Hindlimb muscle (tissue), 1 donor: ENCODE measurements around the gene NRG3. TPM values are rescaled to one million over a fixed set of nuclear protein-coding genes. Genes with fewer than 3 reads are reported as not detected.

Experiments used
- DNase-seq: peaks from one replicate; pipeline ENCODE4 v3.0.0-alpha.2; 2013
- polyA plus RNA-seq: library from polyadenylated mRNA; unstranded; fragments of 120-200 nt; gene quantifications from one replicate; pipeline ENCODE4 v1.2.1, GENCODE V29; 2013; ENCODE audit not compliant: insufficient read length

Gene NRG3
- polyA plus RNA-seq: 0.19 TPM

GRCh38 chr10:81874875-81875466, at the start of gene NRG3:
Gene NRG3, plus strand, starts transcription at chr10:81875194.
- no peak for DNase-seq

DNA sequence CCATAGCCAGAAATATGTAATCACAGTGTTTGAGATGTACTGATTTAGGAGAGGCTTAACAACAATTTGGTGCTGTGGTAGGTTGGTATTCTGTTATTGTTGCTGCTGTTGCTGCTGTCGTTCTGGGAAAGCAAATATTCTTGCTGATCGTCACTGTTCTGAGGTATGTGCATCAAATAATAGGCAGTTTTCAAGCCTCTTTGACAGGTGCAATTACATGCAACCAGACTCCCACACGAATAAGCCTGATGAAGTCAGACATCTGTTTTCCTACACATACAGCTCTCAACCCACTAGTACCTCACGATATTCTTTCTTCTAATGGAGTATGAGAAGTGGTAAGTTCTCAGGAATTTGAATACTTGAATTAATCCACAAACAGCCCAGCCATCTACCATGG, 46.7 kb upstream of the NRG3 start:
- no peak for DNase-seq

DNA sequence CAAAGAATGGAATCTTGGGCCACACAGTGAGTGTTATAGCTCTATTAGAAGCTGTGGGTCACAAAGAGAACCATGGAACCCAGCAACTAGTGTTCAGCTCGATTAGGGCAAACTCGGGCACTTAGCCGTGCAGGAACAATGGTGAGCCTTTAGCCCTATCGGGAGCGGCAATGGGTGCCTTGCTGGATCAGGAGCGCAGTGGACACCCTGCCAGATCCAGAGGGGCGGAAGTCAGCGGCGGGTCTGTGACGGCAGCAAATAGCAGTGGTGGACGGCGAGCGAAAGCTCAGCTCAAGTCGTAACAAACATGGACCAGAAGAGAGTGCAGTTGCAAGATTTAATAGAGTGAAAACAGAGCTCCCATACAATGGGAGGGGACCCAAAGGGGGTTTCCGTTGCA, 43.9 kb upstream of the NRG3 start:
- DNase-seq: no peak

DNA sequence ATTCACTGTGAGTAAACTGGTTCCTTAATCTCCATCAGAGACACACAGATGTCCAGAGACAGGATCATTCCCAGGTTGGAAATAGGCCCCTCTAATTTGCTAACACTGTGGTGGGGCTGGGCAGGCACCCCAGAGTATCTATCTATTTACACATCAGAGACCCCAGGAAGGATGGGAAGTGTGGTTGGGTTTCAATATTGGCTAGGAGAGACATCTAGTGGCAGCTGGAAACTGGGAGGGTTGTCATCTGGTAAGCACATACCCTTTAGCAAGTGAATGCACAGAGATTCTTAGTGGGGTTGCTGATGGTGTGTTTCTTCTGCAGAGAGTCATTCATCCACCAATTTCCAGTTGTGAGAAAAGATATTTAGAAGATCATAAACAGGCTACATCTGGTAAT, 36.0 kb upstream of the NRG3 start:
- no peak for DNase-seq

- no peak for DNase-seq
These were observed 32.0 kb upstream of the NRG3 start for GRCh38 chr10:81843042-81843441.

- DNase-seq: no peak
These were observed 27.3 kb upstream of the NRG3 start for GRCh38 chr10:81847675-81848074.

DNA sequence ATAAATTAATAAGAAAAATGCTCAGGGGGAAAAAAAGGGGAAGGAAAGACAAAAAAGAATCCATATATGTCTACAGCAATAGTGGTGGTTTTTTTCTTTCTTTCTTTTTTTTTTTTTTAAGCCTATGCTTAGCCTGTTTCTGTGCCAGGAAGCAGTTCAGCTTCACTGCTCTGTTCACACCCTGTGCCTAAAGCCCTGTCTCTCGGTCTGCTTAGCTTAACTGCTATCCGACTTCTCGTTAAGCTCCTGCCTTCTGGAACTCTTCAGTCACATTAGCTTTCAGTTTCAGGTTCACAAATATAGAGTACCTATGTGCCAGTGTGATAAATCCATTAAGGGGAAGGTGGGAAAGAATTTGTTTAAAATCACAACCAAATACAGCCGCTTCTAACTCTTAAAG, 26.5 kb upstream of the NRG3 start:
- DNase-seq: no peak

DNA sequence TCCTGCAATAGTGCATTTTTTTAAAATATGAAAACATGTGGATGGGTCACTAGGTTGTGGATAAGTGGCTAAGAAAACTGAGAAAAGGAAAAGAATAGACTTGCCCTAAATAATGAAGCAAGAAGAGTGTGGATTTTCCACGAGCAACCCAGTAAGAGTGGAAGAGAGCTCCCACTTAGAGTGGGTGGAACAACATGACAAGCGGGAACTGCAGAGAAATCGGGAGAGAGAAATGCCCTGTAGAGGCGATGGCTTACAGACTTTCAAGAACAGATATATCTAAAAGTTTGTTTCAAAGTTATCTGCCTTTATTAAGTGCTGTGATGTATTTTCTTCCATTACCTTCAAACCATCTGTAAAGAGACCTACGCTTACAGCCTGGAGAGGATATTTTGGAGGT, 26.1 kb upstream of the NRG3 start:
- DNase-seq: no peak

DNA sequence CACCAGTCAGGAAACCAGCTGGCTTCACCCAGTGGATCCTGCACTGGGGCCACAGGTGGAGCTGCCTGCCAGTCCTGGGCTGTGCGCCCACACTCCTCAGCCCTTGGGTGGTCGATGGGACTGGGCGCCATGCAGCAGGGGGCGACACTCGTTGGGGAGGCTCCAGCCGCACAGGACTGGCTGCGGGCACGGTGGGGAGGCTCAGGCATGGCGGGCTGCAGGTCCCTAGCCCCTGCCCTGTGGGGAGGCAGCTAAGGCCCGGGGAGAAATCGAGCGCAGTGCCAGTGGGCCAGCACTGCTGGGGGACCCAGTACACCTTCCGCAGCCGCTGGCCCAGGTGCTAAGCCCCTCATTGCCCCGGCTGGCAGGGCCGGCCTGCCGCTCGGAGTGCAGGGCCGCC, 12.4 kb upstream of the NRG3 start:
- DNase-seq: no peak

GRCh38 chr10:81863771-81864170, 11.2 kb upstream of the NRG3 start:
- DNase-seq: no peak

- no peak for DNase-seq
These were observed 9.4 kb upstream of the NRG3 start for GRCh38 chr10:81865581-81865980.

DNA sequence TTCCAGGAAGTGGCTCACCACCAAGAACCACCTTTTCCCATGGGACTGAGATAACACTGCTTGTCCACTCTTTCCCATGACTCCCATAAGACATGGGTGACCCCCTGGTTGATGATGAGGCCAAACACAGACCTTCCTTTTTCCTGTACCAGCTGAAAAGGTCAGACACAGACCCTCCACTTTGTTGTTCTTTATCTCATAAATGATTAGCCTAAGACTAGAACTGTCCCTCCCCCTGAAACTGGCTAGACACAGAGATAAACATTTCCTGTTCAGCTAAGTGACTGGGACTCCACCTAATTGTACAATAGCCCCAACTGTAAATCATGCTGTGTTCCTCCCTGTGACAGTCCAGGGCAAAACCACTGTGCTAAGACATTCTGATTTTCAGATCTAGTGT, 8.2 kb upstream of the NRG3 start:
- DNase-seq: no peak

GRCh38 chr10:81870472-81870871, 4.5 kb upstream of the NRG3 start:
- no peak for DNase-seq

DNA sequence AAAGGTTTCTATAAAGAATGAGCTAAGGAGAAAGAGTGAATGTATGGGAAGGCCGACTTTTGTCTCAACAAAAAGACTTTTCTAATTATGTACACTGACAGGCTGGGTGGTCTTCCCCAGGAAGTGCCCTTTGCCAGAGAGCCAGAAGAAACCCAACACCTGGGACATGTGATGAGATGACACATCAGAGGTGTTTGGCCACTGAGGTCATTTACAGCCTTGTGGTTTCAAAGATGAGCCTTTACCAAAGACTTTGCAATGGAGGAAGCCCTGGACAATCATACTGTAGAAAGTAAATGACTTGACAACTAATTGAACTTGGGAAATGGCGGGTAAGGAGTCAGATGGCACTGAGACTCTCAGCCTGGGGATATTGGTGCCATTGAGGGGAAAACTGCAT, 3.4 kb upstream of the NRG3 start:
- no peak for DNase-seq

GRCh38 chr10:81872206-81872862, 2.7 kb upstream of the NRG3 start:
- DNase-seq: no peak

DNA sequence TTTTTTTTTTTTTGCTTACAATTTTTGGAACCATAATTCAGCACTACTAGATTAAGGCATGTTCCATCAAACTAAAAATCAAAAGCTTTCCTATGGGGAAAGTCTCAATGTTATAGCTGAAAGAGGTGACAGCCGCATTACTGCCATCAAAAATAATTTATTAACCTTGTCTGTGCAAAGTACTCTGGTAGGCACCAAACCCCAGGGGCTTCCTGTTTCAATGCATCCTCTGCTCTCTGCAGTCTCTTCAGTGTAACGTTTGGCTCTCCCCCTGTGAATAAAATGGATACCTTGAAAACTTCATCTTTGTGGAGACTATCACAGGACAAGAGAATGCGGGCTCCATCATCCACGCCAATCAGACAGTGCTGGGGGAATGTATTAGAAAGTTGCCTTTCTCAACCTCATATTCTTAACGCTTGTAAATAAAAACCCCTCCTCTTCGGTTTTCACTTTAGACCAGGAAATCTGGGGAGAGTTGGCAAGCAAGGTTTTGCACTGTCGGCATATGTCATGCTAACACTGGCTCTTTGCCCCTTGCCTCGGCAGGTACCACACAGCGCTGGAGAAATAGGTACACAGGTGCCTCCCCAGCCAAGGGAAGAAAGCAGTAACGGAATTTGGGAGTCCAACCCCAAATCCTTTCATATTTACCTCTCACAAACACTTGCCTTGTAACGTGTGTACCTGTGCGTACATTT, 1.6 kb upstream of the NRG3 start:
- DNase-seq: no peak

DNA sequence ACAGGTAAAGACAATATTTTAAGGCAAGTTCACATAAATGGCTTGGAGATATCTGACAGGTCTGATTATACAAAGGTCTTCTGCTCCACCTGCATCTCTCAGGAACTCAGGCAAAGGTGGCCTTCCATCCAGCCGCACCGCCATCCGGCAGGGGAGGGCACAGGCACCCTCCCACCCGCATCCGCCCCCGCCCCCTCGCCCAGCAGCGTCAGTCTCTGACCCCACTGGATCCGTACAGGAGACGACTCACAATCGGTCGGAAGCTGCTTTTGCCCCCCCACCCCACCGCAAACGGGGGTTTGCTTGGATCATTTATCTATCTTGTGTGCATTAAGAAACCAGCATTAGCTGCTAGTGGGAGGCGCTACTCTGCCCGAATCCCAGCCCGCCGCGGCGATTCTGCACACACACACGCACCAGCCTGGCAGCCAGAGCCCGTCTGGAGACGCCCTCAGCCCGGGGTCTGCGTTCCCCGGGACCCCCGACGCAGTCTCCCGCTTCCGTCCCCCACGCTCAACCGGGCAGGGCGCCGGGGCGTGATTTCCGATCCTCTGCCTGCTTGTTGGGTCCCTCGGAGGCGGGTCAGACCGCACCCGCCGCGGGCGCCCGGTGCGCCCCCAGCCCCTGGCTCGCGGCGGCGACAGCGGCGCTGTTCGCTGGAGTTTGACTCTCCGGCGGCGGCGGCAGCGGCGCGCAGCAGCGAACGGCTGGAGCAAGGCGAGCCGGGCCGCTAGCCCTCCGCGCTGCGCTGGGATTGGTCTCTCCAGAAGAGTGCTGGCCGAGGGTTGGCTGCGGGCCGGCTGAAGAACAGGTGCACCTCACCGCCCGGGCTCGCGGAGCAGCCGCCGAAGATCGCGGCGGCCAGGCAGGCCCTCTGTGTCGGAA, 820 bp upstream of the NRG3 start:
- peak; percentile 69 for DNase-seq

DNA sequence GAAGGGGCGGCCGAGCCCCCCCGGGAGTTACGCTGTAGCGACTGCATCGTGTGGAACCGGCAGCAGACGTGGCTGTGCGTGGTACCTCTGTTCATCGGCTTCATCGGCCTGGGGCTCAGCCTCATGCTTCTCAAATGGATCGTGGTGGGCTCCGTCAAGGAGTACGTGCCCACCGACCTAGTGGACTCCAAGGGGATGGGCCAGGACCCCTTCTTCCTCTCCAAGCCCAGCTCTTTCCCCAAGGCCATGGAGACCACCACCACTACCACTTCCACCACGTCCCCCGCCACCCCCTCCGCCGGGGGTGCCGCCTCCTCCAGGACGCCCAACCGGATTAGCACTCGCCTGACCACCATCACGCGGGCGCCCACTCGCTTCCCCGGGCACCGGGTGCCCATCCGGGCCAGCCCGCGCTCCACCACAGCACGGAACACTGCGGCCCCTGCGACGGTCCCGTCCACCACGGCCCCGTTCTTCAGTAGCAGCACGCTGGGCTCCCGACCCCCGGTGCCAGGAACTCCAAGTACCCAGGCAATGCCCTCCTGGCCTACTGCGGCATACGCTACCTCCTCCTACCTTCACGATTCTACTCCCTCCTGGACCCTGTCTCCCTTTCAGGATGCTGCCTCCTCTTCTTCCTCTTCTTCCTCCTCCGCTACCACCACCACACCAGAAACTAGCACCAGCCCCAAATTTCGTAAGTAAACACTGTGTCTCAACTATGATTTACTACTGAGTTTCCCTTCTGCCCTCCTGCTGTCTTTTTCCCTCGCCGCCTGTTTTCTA, 666 bp downstream of the NRG3 start:
- no peak for DNase-seq

DNA sequence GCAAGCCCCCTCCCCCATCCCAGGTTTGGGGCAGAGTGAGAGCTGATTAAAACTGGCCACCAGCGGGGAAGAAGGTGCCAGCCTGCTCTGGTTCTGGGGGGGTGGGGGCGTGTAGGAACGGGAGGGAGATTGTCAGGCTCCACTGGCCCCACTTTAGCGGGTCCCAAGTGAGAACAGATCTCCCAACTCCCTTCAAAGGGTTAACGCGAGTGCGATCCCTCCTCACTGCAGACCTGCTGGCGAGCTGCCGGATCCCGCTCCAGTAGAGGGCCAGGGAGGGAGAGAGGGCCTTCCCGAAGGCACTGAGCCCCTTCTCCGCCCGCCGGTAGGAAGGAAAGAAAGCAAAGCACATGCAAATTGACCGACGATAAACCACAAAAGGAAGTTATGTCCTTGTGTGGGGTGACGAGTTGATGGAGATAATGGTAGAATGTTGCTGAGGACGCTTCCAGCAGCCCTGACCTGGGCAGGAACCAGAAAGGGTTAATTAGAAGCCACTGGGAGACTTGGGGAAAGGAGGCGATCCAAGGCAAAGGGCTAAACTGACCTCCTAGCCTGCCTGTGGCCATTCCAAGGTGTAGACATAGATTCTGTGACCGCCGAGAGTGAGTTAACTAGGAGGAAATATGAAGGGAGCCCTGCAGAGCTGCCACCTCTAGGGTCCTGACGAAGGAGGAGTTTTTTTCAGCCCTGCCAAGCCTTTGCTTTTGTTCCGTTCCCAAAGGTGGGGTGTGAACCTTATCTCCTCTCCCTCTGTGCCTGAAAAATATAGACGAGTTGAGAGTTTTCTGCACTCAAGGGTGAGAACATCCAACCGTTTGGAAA, 1.5 kb downstream of the NRG3 start:
- no peak for DNase-seq

DNA sequence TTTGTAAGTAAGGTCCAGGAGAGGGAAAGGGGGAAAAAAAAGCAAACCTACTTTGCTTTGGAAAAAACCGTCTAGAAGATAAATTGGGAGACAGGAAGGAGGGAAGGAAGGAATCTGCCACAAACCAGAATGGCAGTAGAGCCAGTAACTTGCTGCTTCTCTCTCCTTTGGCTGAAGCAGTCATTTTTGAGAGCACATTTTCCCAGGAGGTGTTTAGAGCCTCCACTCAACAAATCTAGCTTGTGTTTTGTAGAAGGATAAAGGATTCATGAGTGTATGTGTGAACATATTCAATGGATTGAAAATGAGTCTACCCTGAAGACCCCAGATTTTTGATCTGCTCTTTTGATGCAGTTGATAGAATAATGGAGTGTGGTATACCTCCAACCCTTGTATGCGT, 2.6 kb downstream of the NRG3 start:
- DNase-seq: no peak

DNA sequence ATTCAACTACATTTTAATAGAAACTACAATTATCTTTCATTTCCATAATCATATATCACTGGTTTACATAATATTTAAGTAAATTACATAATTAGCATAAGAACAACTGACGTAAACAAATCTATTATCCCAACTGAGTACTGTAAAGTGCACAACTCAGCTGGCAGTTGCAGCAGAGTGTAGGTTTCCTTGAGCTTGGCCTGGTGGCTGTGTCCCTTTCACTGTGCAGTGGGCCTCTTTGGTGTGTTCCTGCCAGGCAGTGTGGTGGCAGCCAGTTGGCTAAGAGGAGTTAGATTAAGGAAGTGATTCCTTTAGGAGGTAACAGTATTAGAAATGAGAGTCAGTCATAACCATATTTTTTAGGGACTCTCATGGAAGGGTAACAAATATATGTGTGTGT, 7.0 kb downstream of the NRG3 start:
- DNase-seq: no peak
